Measurements from ENCODE around the gene GUCY1A2.
"Not testable (repeated sequence)": the region's sequence is repeated elsewhere in the genome, so short reads cannot be mapped to it uniquely, and the experiment has no call there.

GUCY1A2 gene

GRCh38 chr11:106943089-106943488, 75.2 kb downstream of the GUCY1A2 start:
- DNase-seq (ENCODE audit: low read depth in 2 of 2): no peak

DNA sequence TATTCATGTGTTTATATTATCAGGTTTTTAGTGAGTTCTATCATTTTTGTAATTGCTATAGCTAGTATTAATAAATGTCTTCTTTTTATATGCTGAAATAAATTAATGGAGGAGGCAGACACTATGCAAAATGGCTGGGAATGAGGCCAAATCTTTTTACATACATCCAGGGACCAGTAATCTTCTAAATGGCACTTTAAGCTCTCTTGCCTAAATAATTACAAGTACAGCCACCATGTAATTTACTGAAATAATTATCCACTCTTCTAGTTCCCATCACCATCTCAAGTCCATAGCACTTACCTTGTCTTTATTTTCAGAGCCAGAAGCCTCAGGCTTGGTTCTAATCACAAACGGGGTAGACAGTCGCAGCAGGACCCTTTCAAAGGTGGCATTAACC, 79.1 kb downstream of the GUCY1A2 start:
- no peak for DNase-seq (ENCODE audit: low read depth in 2 of 2)

DNA sequence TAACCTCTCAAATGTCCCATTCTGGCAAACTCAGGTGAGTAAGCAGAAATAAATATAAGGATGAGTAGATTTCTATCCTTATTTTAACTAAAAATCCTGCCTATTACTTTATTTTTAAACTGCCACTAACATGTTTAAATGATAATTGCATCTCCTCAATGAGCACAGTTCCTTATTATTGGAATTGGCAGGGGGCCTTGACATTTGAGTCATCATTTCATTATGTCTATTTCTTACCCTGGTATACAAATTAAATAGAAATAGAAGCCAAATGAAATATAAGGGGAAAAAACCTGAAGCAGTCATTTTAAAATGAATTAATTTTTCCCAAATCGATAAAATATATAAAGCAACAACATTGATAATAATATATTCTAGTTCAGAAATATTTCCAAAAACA, 81.2 kb downstream of the GUCY1A2 start:
- no peak for DNase-seq (ENCODE audit: low read depth in 2 of 2)

DNA sequence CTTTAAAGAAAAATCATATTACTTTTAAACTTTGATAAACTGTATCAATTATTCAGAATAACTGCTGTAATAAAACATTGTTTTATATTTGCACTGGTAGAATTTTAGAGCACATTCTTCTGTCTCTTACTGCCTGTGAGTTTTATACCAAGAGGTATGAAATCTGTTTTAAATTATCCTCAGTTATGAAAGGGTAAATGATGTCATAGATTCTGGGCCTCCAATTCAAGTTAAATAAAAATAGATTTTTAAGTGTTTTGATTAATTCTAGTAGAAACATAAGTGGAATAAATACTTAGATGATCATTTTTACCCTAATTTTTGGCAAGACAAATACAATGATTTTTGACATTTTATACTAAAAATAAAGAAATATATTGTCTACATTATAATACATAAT, 93.0 kb downstream of the GUCY1A2 start:
- DNase-seq (ENCODE audit: low read depth in 2 of 2): no peak

- no peak for DNase-seq (ENCODE audit: low read depth in 2 of 2)
Observed at GRCh38 chr11:106920899-106921509, 97.3 kb downstream of the GUCY1A2 start.

GRCh38 chr11:106917973-106918372, 100.3 kb downstream of the GUCY1A2 start:
- DNase-seq (ENCODE audit: low read depth in 2 of 2): no peak

DNA sequence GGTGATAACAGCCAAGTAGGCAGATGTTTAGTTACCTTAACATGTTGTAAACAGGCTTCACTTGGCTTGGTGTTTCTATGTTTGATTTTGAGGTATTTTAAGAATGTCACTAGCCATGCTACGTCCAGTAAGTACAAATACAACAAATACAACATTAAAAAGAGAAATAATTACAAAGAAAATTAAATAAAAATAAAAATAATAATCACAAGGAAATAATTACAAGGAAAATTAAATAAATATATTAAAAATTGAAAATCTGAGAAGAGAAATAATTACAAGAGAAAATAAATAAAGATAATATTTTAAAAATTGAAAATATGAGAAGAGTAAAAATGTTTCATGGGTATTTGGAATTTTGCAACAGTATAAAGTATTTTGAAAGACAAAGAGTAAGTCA, 103.9 kb downstream of the GUCY1A2 start:
- no peak for DNase-seq (ENCODE audit: low read depth in 2 of 2)

DNA sequence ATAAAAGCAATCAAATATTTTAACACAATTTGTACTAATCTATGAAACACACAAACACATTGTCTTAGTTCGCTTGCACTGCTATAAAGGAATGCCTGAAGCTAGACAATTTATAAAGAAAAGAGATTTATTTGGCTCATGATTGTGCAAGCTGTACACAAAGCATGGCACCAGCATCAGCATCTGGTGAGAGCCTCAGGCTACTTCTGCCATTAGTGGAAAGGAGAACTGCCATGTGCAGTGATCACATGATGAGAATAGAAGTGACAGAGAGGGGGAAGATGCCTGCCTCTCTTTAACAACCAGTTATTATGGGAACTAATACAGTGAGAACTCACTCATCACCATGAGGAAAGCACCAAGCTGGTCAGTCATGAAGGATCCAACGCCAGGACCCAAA, 105.1 kb downstream of the GUCY1A2 start:
- no peak for DNase-seq (ENCODE audit: low read depth in 2 of 2)

- DNase-seq (ENCODE audit: low read depth in 2 of 2): no peak
Observed at GRCh38 chr11:106904826-106905225, 113.5 kb downstream of the GUCY1A2 start.

- DNase-seq (ENCODE audit: low read depth in 2 of 2): no peak
Observed at GRCh38 chr11:106889718-106890117, 128.6 kb downstream of the GUCY1A2 start.

DNA sequence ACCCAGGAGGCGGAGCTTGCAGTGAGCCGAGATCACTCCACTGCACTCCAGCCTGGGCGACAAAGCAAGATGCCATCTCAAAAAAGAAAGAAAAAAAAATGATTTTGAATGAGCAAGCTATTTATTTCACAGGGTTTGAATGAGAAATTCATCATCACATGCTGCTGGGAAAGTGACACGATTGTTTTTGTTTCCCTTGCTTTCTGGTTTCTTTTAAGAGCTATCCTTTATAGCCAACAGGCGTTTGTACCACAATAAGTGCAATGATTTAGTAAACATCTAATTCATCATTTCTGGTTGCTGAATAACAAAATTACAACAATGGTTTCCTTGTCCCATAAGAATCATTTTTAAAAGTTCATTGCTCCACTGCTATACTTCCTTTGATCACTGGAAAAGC, 129.9 kb downstream of the GUCY1A2 start:
- no peak for DNase-seq (ENCODE audit: low read depth in 2 of 2)

DNA sequence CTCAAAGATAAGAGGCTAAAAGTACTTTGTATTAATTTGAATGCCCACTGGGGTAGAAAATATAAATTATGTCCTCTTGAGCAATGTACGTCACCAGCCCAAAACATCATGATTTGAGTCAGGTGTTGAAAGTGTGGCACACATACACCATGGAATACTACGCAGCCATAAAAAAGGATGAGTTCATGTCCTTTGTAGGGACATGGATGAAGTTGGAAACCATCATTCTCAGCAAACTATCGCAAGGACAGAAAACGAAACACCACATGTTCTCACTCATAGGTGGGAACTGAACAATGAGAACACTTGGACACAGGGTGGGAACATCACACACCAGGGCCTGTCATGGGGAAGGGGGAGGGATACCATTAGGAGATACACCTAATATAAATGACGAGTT, 134.6 kb downstream of the GUCY1A2 start:
- DNase-seq (ENCODE audit: low read depth in 2 of 2): not testable (repeated sequence)

DNA sequence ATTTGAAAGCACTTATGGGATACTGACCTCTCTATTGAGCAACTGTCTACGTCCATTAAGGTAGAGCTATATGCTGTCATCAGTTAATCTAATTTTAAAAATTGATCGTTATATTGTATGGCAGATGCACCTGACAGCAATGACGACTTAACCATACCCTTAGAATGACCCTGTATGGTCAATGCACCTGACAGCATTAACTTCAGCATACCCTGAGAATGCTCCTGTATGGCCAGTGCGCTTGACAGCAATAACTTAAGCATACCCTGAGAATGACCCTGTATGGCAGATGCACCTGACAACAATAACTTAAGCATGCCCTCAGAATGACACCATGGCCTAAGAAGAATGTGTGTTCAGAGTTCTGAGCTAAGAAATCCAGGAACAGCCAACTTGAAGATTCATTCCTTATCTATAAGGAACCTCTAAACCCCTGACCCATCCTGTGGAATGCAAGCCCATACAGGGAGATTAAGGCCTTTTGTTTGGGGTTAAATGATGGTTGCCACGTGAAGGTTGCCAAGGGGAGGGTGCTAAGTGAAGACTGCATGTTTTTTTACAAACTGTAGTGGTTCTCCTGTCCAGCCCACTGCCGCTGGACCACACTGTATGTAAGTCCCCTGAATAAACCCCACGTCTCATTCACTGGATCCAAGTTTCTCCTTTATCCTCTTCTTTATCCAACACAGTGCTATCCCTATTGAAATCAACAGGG, 138.3 kb downstream of the GUCY1A2 start:
- no peak for DNase-seq (ENCODE audit: low read depth in 2 of 2)

- no peak for DNase-seq (ENCODE audit: low read depth in 2 of 2)
Observed at GRCh38 chr11:106879029-106879428, 139.2 kb downstream of the GUCY1A2 start.

- DNase-seq (ENCODE audit: low read depth in 2 of 2): no peak
Observed at GRCh38 chr11:106875013-106875412, 143.3 kb downstream of the GUCY1A2 start.

DNA sequence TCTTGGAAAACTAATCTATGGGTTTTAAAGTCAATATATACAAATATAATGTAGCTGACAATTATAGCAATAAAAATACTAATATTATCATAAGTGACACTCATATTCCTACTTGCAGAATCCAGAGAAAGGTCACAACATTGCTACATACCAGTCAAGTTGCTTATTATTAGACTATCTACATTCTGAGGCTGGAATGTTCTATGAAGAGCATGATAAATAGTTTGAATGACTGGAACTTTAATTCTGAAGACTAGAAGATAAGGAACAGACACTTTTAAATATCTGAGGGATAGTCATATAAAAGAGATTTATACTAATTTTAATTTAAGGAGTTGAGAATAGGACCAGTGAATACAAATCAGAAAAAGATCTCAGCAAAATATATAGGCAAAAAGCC, 146.0 kb downstream of the GUCY1A2 start:
- DNase-seq (ENCODE audit: low read depth in 2 of 2): no peak

GRCh38 chr11:106858200-106858599, 160.1 kb downstream of the GUCY1A2 start:
- no peak for DNase-seq (ENCODE audit: low read depth in 2 of 2)

DNA sequence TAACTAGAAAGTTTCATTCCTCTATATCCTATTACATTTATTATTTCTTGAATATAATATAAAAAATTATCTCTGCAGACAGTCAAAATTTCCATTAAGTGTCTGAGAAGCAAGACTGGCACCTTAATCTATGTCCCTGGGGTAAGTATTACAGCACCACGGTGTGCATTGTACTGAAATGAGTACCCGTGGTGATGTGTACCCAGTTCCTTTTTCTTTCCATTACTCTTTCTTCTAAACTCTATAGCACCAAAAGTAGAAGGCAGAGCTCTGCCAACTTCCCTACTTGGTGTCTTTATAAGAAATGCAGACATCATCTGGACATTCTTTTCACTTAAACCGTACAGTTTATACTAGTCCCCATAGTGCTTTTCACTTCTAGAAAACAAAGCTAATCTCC, 161.7 kb downstream of the GUCY1A2 start:
- no peak for DNase-seq (ENCODE audit: low read depth in 2 of 2)

DNA sequence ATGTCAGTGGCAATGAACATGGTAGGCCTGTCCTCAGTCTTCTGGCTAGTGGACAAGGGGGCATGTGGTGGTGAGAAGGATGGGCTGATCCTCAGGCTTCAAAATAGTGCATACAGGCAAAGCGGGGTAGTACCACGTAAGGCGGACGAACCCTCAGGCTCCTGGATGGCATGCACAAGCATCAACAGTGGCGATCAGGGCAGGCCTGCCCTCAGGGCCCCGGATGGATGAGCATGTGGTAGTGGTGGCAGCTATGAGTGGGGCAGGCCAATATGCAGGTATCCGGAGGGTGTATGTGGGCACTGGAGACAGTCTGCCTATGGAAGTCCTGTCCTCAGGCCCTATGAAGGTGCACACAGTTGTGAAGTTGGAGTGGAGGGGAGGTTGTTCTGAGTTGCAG, 163.8 kb downstream of the GUCY1A2 start:
- DNase-seq (ENCODE audit: low read depth in 2 of 2): no peak

DNA sequence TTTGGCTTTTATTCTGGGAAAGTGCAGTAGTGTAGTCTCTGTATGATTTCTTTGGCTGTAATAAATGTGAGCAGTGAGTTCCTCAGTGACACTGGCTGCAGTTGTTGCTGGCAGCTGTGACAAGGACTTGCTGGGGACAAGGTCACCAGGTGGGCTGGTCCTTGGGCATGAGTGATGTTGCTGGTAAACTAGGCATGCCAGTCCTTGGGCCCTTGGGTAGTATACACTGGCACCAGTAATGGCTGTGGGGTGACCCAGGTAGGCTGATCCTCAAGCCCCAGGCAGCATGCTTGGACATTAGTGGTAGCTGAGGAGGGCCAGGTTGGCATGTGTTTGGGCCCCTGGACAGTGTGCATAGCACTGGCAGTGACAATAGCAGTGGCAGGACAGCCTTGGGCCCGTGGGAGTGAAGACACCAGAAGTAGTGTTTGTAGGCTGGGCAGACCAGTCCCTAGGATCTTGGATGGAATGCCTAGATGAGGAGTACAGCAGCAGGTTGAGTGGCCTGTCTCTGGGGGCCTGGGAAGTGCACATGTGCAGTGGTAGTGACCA, 164.3 kb downstream of the GUCY1A2 start:
- no peak for DNase-seq (ENCODE audit: low read depth in 2 of 2)

DNA sequence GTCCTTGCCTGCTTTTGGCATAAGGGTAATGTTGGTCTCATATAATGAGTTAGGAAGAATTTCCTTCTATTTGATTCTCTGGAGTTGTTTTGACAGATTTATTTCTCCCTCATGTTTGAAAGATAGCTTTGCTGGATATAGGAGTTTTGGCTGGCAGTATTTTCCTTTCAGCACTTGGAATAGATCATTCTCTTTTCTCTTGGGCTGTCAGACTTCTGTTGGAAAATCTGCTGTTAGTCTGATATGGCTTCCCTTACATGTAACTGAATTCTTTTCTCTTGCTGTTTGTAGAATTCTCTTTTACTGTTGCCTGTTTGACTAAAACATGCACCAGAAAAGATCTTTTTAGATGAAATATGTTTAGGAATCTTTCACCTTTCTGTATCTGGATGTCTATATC, 165.5 kb downstream of the GUCY1A2 start:
- DNase-seq (ENCODE audit: low read depth in 2 of 2): no peak

DNA sequence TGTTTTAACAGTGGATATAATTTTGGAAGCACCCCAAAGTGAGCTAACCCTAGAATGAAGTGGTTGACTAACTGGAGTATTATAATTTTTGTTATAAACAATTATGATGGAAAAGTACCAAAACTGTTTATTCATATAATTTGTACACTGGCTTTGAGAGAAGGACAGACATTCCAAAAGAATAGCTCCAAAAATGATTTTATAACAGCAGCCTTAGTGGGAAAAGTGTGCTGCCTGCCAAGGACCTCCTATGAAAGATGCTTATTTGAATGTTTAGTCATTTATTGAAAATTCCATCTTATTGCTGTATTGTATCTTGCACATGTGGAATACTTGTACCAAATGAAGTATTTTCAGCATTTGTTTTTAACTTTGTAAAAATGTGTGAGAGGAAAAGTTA, 169.8 kb downstream of the GUCY1A2 start:
- no peak for DNase-seq (ENCODE audit: low read depth in 2 of 2)

- DNase-seq (ENCODE audit: low read depth in 2 of 2): no peak
Observed at GRCh38 chr11:106842134-106842533, 176.1 kb downstream of the GUCY1A2 start.

- DNase-seq (ENCODE audit: low read depth in 2 of 2): no peak
Observed at GRCh38 chr11:106840947-106841346, 177.3 kb downstream of the GUCY1A2 start.
